OCI-M2 (cell line): ENCODE results near the gene SPRTN.

Experiments
- DNase-seq: peaks from one replicate; lab custom pipeline; 2025; ENCODE audit not compliant: unreplicated experiment; lab: John Stamatoyannopoulos, UW

The SPRTN gene

DNA sequence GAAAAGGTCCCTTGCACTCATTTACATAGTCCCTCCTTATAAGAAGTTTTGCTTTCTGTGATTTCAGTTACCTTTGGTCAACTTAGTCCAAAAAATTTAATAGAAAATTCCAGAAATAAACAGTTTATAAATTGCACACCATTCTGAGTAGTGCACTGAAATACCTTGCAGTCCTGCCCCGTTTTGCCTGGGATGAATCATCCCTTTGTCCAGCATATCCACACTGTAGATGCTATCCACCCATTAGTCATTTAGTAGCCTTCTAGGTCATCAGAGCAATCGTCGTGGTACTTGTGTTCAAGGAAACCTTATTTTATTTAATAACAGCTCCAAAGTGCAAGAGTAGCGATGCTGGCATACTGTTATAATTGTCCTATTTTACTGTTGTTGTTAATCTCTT is 38.0 kb downstream of the SPRTN start:
- DNase-seq = no peak

DNA sequence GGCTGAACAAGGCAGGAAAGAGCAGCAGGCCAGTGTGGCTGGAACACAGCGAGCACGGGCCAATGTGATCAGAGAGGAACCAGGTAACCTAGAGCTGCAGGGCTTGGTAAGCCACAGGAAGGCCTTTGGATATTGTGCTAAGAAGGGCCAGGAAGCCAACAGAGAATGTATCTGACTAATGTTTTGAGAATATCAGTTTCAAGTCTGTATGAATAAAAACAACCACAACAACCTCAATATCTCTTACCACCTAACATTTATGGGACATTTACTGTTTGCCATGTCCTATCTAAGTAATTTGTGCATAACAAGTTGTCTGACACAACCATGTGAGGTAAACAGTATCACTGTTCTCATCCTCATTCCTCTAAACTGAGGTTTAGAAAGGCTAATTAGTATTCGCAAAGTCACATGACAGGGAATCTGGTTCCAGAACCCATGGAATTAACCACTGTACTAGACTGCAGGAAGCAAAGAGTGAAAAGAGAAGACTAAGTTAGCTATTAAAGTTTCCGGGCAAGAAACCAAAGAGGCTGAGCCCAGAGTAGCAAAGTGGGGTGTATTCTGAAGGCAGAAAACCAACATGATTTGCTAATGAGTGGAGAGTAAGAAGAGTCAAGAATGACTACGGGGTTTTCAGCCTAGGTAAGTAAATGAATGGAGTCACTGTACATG is 38.9 kb downstream of the SPRTN start:
- DNase-seq = no peak

DNA sequence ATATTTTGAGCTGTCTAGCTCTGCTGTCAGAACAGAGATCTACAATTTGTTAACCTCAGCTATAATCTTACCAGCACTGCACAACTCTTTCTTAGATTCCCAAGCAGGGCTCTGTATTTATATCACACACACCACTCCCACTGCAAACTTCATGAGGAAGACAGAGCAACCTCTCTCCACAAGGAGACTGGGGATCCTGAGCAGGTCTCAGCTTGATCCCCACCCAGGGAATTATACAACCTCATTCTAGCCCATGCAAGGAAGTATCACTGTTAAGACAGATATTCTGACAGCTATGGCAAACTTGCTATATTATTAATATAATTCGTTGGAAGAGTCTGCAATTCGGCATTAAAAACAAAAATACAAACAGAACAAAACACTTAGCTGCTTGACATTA is 43.6 kb downstream of the SPRTN start:
- no peak for DNase-seq

DNA sequence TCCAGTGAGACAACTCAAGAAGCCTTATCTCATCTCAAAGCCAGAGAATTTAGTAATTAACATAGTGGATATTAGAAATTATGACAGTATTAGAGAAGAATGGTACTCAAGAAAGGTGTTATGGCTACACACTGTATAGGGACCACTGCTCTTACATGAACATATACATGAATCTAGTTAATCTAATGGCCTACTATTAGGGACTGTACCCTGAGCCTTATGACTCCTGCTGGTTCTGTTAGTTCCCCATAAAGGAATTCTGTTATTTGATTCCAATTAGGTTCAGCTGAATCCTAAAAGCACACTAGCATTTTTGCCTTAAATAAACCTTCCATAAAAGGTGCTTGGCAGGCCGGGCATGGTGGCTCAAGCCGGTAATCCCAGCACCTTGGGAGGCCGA is 44.3 kb downstream of the SPRTN start:
- no peak for DNase-seq

DNA sequence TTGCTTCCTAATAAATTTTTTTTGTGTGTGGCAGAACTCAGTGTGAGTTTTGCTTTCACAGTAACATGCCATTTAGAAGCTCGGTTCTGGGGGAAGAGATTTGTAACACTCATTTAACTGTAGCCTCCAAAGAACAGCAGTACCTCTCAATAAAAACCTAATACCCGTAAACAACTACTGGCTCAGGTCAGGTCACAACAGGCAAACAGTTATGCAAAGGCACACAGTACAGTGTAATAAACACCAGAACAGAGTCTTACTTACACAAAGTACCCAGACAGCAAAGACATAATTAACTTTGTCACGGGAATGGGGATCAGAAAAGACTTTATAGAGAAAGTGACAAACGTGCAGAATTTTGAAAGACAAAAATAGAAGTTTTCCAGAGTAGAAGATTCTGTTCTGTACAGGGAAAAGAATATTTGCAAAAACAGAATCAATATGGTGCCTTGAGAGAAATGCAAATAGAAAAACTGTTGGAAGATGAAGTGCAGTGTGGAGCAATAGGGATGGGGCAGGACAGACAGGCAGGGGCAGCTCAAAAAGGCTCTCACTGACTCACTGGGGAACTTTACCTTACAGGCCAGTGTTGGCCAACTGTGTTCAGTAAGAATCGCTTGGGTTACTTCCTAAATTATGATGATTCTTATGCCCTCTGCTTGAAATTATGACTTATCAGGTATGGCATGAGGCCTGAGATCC is 45.2 kb downstream of the SPRTN start:
- no peak for DNase-seq

DNA sequence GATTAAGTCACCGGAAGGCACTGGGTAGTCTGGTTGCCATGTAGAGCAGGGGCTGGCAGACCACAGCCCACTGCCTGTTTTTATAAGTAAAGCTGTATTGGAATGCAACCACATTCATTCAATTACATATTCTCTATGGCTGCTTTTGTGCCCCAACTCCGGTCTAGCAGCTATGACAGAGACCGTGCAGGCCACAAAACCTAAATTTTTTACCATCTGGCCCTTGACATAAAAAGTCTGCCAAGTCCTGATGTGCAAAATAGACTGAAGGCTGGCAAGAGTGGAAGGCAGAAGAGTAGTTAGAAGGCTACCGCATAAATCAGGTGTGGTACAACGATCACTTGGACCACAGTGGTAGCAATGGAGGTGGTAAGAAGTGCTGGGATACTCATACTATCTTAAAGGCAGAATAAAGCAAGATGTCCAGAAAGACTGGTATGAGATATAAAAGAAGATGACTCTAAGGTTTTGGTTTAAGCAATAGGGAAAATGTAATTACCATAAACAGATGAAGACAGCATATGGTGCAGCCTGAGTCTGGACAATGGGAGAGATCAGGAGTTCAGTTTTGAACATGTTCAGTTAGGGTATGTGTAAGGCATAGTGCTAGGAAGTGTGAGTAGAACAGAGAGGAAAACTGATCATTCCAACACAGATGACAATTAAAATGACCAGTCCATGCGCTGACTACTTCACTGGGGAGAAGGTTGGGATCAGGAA is 46.8 kb downstream of the SPRTN start:
- DNase-seq = no peak

DNA sequence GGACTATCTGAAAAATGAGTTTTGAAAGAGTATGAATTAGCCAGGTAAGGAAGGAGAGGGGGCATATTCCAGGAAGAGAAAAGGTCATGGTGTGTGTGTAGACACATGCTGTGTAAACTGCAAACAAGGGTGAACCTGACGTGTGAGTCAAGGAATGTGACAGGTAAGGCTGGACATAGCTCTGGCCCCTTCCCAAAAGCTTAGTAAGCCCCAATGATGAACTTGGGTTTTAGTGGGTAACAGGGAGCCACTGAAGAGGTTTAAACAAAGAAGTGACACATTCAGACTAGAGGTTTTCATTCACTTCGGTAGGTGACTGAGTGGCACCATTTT is 47.3 kb downstream of the SPRTN start:
- no peak for DNase-seq

DNA sequence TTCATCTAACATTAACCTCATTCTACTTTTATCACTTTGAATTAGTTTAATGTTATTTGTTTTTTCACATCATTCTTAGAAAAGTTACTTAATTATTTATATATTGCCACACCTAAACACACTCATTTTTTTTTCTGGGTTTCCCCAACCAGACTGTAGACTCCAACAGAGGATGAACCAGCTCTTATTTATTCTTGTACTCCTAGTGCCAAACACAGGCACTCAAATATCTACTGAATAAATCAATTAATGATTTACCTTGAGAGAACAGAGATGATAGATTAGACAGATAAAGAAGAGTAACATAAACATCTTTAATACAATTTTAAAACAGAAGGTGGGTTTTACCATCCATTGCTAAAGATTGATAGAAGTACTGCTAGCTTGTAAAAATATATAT is 48.4 kb downstream of the SPRTN start:
- DNase-seq = no peak

DNA sequence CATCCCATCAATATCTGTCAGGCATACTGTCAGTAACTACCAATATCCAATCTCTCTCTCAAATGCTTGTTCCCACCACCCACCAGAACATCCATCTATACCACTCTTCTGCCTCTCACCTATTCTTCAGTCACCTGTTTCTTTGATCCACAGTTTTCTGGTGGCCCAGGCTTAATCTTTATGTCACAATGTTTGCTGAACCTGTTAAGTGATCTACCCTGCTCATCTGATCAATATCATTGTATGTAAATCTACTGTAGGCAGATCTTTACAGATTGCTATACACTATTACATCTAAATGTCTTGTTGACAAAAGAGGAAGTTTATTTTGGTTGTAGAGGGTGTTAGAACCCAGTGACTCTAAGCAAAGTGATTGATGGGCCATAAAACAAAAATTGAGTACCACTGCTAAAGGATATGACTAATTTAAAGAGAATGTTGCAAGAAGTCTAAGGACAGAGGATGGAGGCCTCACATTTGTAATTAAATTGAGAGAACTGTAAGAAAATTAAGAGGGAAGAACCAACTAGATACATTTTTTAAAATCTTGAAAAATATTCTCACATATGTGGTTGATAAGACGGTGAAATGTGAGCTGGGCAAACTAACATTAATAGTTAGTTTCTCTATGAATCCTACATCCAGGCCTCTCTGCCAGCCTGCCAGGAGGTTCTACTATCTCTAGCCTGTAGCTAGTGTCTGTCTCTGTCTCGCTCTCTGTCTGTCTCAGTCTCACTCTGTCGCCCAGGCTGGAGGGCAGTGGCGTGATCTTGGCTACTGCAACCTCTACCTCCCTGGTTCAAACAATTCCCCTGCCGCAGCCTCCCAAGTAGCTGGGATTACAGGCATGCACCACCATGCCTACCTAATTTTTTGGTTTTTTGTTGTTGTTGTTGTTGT is 49.9 kb downstream of the SPRTN start:
- DNase-seq = no peak

DNA sequence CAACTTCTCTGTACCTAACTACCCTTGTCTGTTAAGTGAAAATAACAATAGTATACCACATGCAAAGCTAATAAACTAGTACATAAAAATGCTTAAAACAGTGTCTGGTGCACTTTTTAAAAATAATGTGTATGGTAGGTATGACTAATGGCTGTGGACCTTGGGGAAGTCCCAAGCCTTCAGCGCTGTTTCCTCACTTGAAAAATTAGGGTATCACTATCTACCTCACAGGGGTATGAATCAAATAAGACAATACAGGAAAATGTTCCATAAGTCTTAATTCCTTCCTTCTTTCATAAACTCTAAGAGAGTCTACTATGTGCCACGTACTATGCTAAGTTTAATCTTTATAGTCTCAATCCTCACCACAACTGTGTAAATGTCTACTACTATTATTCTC is 52.0 kb downstream of the SPRTN start:
- no peak for DNase-seq

DNA sequence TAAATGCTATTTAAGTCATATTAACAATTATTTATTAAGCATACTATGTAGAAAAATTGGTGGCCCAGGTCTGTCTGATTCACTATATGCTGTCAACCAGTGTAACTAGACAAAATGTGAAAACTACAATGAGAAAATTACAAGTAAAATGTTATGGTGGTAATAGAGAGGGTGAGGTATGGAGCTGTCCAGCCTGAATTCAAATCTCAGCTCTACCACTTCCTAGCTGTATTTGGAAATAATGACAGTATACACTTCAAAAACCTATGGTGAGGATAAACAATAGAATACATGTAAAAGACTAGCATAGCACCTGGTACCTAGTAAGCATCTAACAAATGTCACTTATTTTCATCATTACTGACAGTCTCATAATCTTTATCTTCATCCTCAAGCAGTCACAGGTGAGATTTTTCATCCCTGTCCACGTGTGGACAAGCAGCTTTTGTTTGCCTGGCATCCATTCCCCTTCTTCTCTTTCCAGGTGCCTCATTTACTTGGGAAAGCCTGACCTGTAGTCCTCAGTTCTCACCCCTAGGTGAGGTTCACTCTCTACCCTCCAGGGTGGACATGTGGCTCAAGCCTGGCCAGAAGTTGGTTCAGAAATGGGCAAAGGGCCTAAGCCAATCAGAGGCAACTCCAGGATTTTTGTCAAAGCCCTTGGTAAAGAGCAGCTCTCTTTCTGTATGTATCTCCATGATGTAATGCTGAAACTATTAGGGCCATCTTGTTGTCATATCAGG is 54.5 kb downstream of the SPRTN start:
- DNase-seq = no peak

DNA sequence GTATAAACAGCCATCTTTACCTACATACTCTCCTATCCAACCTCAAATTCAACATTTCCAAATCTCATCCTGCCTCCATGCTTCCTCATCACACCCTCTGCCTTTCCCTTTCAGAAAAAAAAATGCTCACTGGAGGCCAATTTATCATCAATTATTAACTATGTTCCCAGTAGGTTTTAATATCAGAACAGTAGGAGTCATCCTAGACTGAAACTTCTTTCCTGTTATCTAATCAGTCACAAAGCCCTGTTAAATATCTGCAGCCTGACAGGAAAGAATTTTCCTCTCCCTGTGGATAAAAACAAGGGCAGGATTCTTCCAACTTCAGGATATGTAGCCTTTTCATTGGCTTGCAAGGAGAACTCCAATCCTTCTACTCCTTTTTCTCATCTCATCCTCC is 55.6 kb downstream of the SPRTN start:
- DNase-seq = no peak

DNA sequence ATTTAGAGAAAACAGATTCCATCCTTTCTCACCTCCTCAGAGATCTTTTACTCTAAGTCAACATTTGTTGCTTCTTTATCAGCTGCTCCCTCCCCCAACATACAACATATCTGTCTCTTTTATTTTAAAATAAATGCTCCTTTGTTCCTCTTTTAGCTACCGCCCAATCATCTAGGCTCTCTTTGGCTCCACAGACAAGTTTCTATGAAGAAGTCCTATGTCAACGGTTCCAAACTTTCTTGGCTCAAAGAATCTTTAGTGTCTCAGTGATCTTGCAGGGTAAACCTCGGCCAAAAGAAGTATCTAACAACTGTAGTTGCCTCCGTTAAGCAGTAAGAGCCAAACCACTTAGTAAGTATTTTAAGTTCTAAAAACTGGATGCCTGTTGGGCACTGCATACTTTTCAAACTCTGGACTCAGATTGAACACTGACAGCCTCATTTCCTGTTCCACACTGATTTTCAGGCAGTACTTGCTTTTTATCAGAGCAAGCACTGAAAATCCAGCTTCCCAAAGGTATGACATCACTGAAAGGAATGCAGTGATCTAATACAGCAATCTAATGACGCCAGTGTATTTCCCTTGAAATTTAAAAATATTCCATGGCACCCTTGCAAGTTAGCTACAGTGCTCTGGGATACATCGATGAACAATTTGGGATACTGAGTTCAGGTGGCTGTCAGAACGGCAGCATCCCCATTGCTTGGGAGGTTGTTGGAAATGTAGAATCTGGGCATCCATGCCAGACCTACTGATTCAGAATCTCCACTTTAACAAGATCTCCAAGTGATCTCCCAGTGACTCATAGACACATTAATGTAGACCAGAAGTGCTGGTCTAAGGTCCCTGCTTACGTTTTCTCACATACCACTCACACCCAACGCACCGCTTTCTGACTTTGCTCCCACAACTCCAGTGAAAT is 57.2 kb downstream of the SPRTN start:
- DNase-seq = no peak

DNA sequence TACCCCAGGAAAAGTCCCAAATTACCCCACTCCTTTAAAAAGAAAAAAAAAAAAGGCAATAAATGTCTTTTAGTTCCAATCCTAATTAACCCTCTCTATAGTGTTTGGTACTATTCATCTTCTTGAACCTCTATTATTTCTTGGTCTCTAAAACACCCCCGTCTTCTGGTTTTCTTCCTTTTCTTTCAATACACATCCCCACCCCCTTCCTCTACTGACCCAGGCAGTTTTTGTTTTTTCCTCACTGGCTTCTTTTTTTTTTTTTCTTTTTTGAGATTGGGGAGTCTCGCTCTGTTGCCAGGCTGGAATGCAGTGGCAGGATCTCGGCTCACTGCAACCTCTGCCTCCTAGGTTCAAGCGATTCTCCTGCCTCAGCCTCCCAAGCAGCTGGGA is 57.9 kb downstream of the SPRTN start:
- DNase-seq = no peak

DNA sequence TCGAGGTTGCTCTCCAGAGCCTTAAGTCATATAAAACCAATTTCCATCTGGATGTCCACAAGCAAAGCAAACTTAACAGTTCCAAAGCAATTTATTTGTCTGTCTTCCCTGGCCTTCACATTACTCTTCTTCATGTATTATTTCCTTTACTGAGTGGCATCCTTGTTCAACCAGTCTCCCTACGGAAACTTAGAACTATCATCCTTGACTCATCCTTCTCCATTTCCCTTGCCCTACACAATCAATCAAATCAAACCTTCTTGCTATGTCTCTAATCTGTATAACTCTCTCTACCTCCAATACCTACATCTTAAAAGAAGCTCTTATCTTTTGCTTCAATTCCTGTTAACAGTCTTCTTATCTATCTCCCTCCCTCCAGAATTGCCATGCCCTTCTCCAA is 58.5 kb downstream of the SPRTN start:
- DNase-seq = no peak

DNA sequence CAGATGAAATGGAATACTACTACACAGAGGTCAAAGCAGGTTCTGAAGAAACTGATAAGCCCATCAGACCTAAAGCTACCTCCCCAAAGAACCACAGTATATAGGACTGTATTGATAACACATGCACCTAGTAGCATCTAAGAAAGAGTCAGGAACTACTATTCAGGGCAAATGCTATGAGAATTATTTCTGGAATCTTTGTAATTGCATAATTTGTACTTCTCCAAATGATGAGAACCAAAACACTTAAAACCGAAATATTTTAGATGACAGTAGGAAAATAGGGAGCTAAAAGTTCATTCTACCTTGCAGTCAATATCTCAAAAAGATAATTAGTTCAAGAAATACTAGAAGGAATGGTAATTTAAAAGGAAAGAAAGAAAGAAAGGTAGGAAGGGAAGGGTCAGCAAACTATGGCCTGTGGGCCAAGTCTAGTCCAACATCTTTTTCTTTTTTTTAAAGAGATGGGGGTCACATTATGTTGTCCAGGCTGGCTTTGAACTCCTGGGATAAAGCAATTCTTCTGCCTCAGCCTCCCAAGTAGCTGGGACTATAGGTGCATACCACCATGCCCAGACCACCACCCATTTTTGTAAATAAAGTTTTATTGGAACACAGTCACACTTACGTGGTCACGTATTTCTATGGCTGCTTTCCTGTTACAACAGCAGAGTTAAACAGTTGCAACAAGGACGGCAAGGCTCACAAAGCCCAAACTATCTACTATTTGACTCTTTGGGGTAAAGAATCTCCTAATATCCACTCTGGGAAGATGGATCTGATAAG is 60.0 kb downstream of the SPRTN start:
- no peak for DNase-seq

DNA sequence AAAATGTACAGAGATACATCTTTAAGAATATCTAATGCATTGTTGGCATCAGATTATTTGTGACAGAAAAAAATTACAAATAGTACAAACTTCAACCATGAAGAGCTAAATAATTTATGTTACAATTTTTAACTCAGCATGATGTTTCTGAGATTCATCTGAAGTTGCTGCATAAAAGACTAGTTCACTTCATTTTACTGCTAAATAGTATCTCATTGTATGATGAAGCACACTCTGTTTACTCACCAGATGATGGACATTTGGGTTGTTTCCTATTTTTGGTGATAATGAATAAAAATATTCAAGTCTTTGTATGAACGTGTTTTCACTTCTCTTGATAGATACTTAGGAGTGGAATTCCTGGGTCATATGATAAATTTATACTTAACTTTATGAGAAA is 63.4 kb downstream of the SPRTN start:
- no peak for DNase-seq

DNA sequence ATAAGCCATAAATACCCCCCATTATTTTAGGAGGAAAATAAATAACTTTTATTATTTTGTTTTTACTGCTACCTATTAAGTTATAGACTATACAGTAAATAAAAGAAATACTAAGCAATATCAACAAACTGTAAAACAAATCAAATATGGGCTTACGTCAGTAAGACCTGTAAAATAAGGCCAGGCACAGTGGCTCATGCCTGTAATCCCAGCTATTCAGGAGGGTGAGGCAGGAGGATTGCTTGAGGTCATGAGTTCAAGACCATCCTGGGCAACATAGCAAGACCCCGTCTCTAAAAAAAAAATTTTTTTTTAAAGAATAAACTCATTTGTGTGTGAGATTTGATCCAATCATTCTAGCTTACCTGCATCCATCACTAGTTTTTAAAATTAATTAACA is 66.2 kb downstream of the SPRTN start:
- no peak for DNase-seq
